Measurements from ENCODE around the gene RBMS1. TPM values are rescaled to one million over a fixed set of nuclear protein-coding genes. Genes with fewer than 3 reads are reported as not detected.

The RBMS1 gene
- total RNA-seq, 1 donor from 2014 or later, result 42.2 TPM

DNA sequence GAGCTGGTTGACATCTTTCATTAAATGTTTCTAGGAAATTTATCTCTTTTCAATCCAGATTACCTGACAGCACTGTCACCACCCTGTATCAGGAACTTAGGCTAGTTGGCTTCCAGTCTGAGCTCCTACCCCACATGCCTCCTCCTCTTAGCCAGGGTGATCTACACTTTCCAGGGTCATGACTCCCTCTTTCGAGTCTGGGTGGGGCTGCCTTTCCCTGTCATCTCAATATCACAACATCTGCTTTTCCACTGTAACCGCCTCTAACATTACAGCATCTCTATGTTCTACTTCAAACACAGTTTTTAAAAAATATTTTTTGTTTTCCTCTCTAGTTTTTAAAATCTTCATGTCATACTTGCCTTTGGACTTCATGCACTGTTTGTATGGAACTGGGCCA is 129.2 kb downstream of the RBMS1 start:
- Mint-ChIP-seq H3K4me1 (ENCODE audit: low read depth) (peaks cover 12% of the 10 kb centered on the region), H3K27me3 (ENCODE audit: low read depth) (no peaks in the 10 kb centered on the region), H3K27ac (no peak overlapping the region), H3K36me3 (ENCODE audit: low read depth) (peaks cover 28% of the 10 kb centered on the region), H3K9me3 (no peaks in the 10 kb centered on the region), H3K4me3 (ENCODE audit: low read depth) (no peak overlapping the region)
- intact Hi-C loops (cut with micrococcal nuclease), result no loop called here
- DNase-seq (ENCODE audit: low spot score), result no peak

DNA sequence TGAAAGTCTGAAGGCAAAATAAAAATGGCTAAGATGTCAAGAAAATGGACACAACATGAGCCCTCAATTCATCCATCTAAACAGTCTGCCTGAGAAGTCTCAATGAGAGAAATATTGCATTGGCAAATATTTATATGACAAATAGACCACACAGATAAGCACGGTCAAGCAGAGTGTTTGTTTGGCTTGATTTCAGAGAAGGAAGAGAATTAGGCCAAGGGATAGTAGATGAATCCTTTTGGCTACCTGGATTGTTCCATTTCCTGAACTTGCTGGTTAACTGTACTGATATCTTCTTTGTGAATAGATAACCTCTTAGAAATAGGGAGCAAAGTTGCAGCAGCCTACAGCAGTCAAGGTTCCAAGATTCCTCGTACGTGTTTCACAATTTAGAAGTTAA is 129.6 kb downstream of the RBMS1 start:
- peaks cover 28% of the 10 kb centered on the region for H3K36me3 Mint-ChIP-seq (ENCODE audit: low read depth)
- H3K27ac Mint-ChIP-seq, result no peak overlapping the region
- no peaks in the 10 kb centered on the region for H3K9me3 Mint-ChIP-seq

GRCh38 chr2:160363055-160363454 is 130.6 kb downstream of the RBMS1 start:
- Mint-ChIP-seq H3K4me1 (ENCODE audit: low read depth) (peaks cover 6% of the 10 kb centered on the region), H3K27me3 (ENCODE audit: low read depth) (no peaks in the 10 kb centered on the region), H3K9me3 (no peaks in the 10 kb centered on the region), H3K36me3 (ENCODE audit: low read depth) (peaks cover 29% of the 10 kb centered on the region), H3K4me3 (ENCODE audit: low read depth) (no peak overlapping the region), H3K27ac (no peak overlapping the region)
- DNase-seq (ENCODE audit: low spot score), result no peak
- intact Hi-C loops (cut with micrococcal nuclease), result no loop called here

More for the DNA sequence above, 129.6 kb downstream of the RBMS1 start:
- Mint-ChIP-seq H3K4me3 (ENCODE audit: low read depth) (no peak overlapping the region), H3K27me3 (ENCODE audit: low read depth) (no peaks in the 10 kb centered on the region), H3K4me1 (ENCODE audit: low read depth) (peaks cover 12% of the 10 kb centered on the region)
- DNase-seq (ENCODE audit: low spot score), result no peak
- intact Hi-C loops (cut with micrococcal nuclease), result no loop called here

DNA sequence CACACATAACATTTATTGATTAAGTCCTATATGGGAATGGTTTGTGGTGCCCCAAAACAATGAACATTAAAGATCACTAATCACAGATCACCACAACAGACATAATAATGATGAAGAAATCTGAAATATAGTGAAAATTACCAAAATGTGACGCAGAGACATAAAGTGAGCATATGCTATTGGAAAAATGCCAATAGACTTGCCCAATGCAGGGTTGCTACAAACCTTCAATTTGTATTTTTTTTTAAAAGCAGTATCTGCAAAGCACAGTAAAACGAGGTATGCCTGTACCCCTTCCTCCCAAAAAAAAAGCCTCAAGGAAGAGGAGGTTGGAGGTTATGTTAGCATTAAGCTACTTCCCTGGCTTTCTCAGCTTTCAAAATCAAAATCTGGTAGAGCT is 131.1 kb downstream of the RBMS1 start:
- no peak for DNase-seq (ENCODE audit: low spot score)
- Mint-ChIP-seq H3K36me3 (ENCODE audit: low read depth) (peaks cover 31% of the 10 kb centered on the region), H3K27me3 (ENCODE audit: low read depth) (no peaks in the 10 kb centered on the region), H3K9me3 (no peaks in the 10 kb centered on the region), H3K4me3 (ENCODE audit: low read depth) (no peak overlapping the region), H3K27ac (no peak overlapping the region), H3K4me1 (ENCODE audit: low read depth) (peaks cover 2% of the 10 kb centered on the region)
- intact Hi-C loops (cut with micrococcal nuclease), result no loop called here

DNA sequence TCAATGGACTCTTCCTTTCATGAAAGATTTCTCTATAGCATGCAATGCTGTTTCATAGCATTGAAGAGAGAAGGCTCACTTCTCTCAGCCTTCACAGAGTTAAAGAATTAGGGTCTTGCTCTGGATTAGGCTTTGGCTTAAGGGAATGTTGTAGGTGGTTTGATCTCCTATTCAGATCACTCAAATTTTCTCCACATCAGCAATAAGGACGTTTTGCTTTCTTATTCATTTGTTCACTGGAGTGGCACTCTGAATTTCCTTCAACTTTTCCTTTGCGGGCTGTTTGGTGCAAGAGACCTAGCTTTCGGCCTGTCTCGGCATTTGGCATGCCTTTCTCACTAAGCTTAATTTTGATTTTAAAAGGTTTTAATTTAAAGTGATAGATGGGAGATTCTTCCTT is 131.6 kb downstream of the RBMS1 start:
- Mint-ChIP-seq H3K4me1 (ENCODE audit: low read depth) (peaks cover 2% of the 10 kb centered on the region), H3K36me3 (ENCODE audit: low read depth) (peaks cover 33% of the 10 kb centered on the region), H3K4me3 (ENCODE audit: low read depth) (no peak overlapping the region), H3K27me3 (ENCODE audit: low read depth) (no peaks in the 10 kb centered on the region), H3K9me3 (no peaks in the 10 kb centered on the region), H3K27ac (no peak overlapping the region)
- no peak for DNase-seq (ENCODE audit: low spot score)
- intact Hi-C loops (cut with micrococcal nuclease), result no loop called here

GRCh38 chr2:160360089-160360757 is 133.4 kb downstream of the RBMS1 start:
- peaks cover 35% of the 10 kb centered on the region for H3K36me3 Mint-ChIP-seq (ENCODE audit: low read depth)
- intact Hi-C loops (cut with micrococcal nuclease), result no loop called here
- H3K27me3 Mint-ChIP-seq (ENCODE audit: low read depth), result no peaks in the 10 kb centered on the region
- peaks cover 4% of the 10 kb centered on the region for H3K4me1 Mint-ChIP-seq (ENCODE audit: low read depth)
- DNase-seq (ENCODE audit: low spot score), result no peak
- no peak overlapping the region for H3K4me3 Mint-ChIP-seq (ENCODE audit: low read depth)
- peaks cover 9% of the 10 kb centered on the region for H3K9me3 Mint-ChIP-seq
- H3K27ac Mint-ChIP-seq, result no peak overlapping the region

- no peaks in the 10 kb centered on the region for H3K27me3 Mint-ChIP-seq (ENCODE audit: low read depth)
- H3K4me3 Mint-ChIP-seq (ENCODE audit: low read depth), result no peak overlapping the region
- H3K4me1 Mint-ChIP-seq (ENCODE audit: low read depth), result peaks cover 11% of the 10 kb centered on the region
- H3K36me3 Mint-ChIP-seq (ENCODE audit: low read depth), result peaks cover 19% of the 10 kb centered on the region
- no peak overlapping the region for H3K27ac Mint-ChIP-seq
- peaks cover 9% of the 10 kb centered on the region for H3K9me3 Mint-ChIP-seq
- intact Hi-C loops (cut with micrococcal nuclease), result loop anchor here (10.0 kb wide), 1 partner anchor 637 kb away; no protein-coding TSS in a partner anchor
- no peak for DNase-seq (ENCODE audit: low spot score)
Measured at GRCh38 chr2:160358046-160358445, 135.6 kb downstream of the RBMS1 start.

DNA sequence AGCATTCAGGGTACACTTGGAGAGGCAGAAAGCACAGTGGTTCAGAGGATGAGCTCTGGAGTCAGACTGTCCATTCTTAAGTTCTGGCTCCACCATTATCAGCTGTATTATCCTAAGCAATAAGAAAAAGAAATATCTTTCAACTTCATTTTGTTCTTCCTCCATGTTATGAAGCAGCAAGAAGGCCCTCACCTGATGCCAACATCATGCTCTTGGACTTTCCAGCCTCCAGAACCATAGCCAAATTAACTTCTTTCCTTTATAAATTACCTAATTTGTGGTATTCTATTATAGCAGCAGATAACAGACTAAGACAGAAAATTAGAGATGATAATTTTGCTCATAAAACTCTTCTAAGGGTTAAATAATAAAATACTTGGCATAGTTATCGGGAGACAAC is 137.1 kb downstream of the RBMS1 start:
- Mint-ChIP-seq H3K4me1 (ENCODE audit: low read depth) (peaks cover 19% of the 10 kb centered on the region), H3K9me3 (peaks cover 9% of the 10 kb centered on the region), H3K4me3 (ENCODE audit: low read depth) (no peak overlapping the region), H3K27me3 (ENCODE audit: low read depth) (no peaks in the 10 kb centered on the region), H3K36me3 (ENCODE audit: low read depth) (peaks cover 22% of the 10 kb centered on the region), H3K27ac (no peak overlapping the region)
- DNase-seq (ENCODE audit: low spot score), result no peak
- intact Hi-C loops (cut with micrococcal nuclease), result loop anchor here (10.0 kb wide), 1 partner anchor 638 kb away; no protein-coding TSS in a partner anchor

DNA sequence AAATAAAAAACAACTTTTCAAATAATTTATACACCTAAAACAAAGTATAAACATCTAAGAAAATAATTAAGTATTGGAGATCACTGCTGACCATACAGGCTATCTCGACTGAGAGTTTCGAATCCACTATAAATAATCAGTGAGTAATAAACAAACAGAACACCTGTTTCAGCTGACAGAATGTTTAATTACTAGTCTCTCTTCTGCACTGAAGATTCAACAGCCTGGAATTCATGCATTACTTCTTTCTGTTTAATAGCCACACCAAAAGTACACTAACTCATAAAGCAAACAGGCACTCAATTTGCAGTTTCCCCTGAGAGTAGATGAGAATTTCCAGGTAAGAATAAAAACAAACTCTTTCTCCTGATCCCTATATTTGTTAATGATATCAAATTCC is 138.5 kb downstream of the RBMS1 start:
- intact Hi-C loops (cut with micrococcal nuclease), result loop anchor here (10.0 kb wide), 1 partner anchor 640 kb away; no protein-coding TSS in a partner anchor
- Mint-ChIP-seq H3K9me3 (peaks cover 9% of the 10 kb centered on the region), H3K27ac (no peak overlapping the region), H3K4me3 (ENCODE audit: low read depth) (no peak overlapping the region), H3K4me1 (ENCODE audit: low read depth) (peaks cover 22% of the 10 kb centered on the region), H3K36me3 (ENCODE audit: low read depth) (peaks cover 26% of the 10 kb centered on the region), H3K27me3 (ENCODE audit: low read depth) (no peaks in the 10 kb centered on the region)
- DNase-seq (ENCODE audit: low spot score), result no peak

DNA sequence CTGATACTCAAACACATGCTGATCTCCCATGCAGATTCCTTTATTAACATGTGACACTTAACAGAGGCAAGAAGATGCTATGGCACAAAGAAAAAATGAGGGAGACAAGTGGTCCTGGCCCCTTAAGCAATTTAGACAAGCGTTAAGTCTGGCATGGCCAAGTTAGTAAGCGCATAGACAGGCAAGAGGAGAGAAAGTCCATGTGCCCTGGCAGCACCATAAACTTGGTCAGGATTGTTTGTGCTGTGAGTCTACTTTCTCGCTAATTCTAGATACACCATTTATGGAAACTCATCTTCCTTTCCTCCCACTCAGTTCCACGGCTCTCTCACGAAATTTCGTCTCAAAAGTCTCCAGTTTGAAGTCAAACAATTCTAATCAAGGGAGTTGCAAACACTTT is 138.9 kb downstream of the RBMS1 start:
- Mint-ChIP-seq H3K9me3 (peaks cover 9% of the 10 kb centered on the region), H3K4me3 (ENCODE audit: low read depth) (no peak overlapping the region), H3K27ac (no peak overlapping the region), H3K36me3 (ENCODE audit: low read depth) (peaks cover 30% of the 10 kb centered on the region), H3K4me1 (ENCODE audit: low read depth) (peaks cover 22% of the 10 kb centered on the region), H3K27me3 (ENCODE audit: low read depth) (no peaks in the 10 kb centered on the region)
- no peak for DNase-seq (ENCODE audit: low spot score)
- intact Hi-C loops (cut with micrococcal nuclease), result loop anchor here (10.0 kb wide), 1 partner anchor 640 kb away; no protein-coding TSS in a partner anchor

- peaks cover 24% of the 10 kb centered on the region for H3K4me1 Mint-ChIP-seq (ENCODE audit: low read depth)
- H3K27ac Mint-ChIP-seq, result no peak overlapping the region
- peaks cover 33% of the 10 kb centered on the region for H3K36me3 Mint-ChIP-seq (ENCODE audit: low read depth)
- intact Hi-C loops (cut with micrococcal nuclease), result loop anchor here (10.0 kb wide), 1 partner anchor 641 kb away; no protein-coding TSS in a partner anchor
- no peak overlapping the region for H3K4me3 Mint-ChIP-seq (ENCODE audit: low read depth)
- no peak for DNase-seq (ENCODE audit: low spot score)
- H3K27me3 Mint-ChIP-seq (ENCODE audit: low read depth), result no peaks in the 10 kb centered on the region
- H3K9me3 Mint-ChIP-seq, result peaks cover 9% of the 10 kb centered on the region
Measured at GRCh38 chr2:160353813-160354212, 139.8 kb downstream of the RBMS1 start.

DNA sequence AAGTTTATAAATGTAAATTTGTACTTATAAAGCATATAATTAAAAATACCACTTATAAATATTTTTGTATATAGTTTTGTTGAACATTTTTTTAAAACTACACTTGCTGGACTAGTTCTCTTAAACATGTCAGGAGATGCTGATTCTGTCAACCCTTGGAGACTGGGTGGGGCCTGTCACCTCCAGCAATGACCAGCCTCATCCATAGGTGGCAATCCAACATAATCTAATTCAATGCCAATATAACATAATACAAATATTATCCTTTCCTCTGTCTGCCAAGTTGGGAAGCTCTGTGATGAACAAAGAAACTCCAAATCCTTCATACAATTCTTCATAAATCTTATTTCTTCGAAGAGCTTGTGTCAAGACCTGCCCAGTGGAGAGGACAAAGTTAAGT is 140.4 kb downstream of the RBMS1 start:
- Mint-ChIP-seq H3K4me3 (ENCODE audit: low read depth) (no peak overlapping the region), H3K27me3 (ENCODE audit: low read depth) (no peaks in the 10 kb centered on the region), H3K36me3 (ENCODE audit: low read depth) (peaks cover 33% of the 10 kb centered on the region), H3K4me1 (ENCODE audit: low read depth) (peaks cover 26% of the 10 kb centered on the region), H3K27ac (no peak overlapping the region), H3K9me3 (peaks cover 9% of the 10 kb centered on the region)
- intact Hi-C loops (cut with micrococcal nuclease), result loop anchor here (10.0 kb wide), 1 partner anchor 642 kb away; no protein-coding TSS in a partner anchor
- no peak for DNase-seq (ENCODE audit: low spot score)

DNA sequence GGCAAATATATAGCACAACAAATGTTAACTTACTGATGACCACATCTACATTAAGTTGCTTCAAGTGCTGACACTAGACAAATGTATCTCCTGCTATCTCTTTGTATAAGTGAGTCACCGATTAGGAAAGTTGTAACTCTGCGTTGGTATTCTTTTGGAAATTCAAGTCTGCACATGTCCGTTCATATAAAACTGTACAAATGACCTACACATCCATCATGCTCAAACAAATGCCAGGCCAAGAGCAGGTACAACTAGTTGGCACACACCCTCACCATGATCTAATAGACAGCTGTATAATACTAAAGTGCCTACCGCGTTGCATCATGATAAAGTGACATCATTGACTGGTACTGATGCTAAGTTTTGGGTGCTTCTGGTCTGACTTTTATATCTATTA is 141.1 kb downstream of the RBMS1 start:
- H3K27ac Mint-ChIP-seq, result no peak overlapping the region
- H3K9me3 Mint-ChIP-seq, result peaks cover 9% of the 10 kb centered on the region
- intact Hi-C loops (cut with micrococcal nuclease), result loop anchor here (10.0 kb wide), 1 partner anchor 642 kb away; no protein-coding TSS in a partner anchor
- H3K4me3 Mint-ChIP-seq (ENCODE audit: low read depth), result no peak overlapping the region
- H3K27me3 Mint-ChIP-seq (ENCODE audit: low read depth), result no peaks in the 10 kb centered on the region
- H3K36me3 Mint-ChIP-seq (ENCODE audit: low read depth), result peaks cover 26% of the 10 kb centered on the region
- peaks cover 28% of the 10 kb centered on the region for H3K4me1 Mint-ChIP-seq (ENCODE audit: low read depth)
- DNase-seq (ENCODE audit: low spot score), result no peak
